ACC112 (cell line): ENCODE measurements around the gene MED9.
"Not testable (repeated sequence)": the region's sequence is repeated elsewhere in the genome, so short reads cannot be mapped to it uniquely, and the experiment has no call there.

Source experiments
- H2AFZ ChIP-seq: fragments of 200-600 bp; sonication (generic); one replicate; pipeline ENCODE4 v1.6.0; 2017; ENCODE audit warnings: antibody characterized with exemption, low read length; ENCODE audit not compliant: unreplicated experiment
- H3K27ac ChIP-seq: fragments of 200-600 bp; sonication (generic); 2 replicates; pipeline ENCODE4 v1.5.1; 2014; ENCODE audit warnings: low read depth, mild to moderate bottlenecking, antibody characterized with exemption, low read length, moderate library complexity
- H3K27me3 ChIP-seq: fragments of 200-600 bp; sonication (generic); 2 replicates; pipeline ENCODE4 v1.6.1; 2014; ENCODE audit warnings: mild to moderate bottlenecking, antibody characterized with exemption, low read length, moderate library complexity, mixed read lengths; ENCODE audit not compliant: insufficient read depth
- H3K36me3 ChIP-seq: fragments of 200-600 bp; sonication (generic); 2 replicates; pipeline ENCODE4 v1.6.1; 2016; ENCODE audit warnings: mild to moderate bottlenecking, antibody characterized with exemption, low read length, moderate library complexity, mixed read lengths; ENCODE audit not compliant: insufficient read depth
- H3K4me1 ChIP-seq: fragments of 200-600 bp; sonication (generic); one replicate; pipeline ENCODE4 v1.6.1; 2016; ENCODE audit warnings: low read length, mixed read lengths; ENCODE audit not compliant: insufficient read depth, unreplicated experiment, control insufficient read depth
- H3K4me3 ChIP-seq: fragments of 200-600 bp; sonication (generic); 2 replicates; pipeline ENCODE4 v1.5.1; 2014; ENCODE audit warnings: mild to moderate bottlenecking, low read depth, low read length
- H3K79me2 ChIP-seq: fragments of 200-600 bp; sonication (generic); one replicate; pipeline ENCODE4 v1.6.0; 2016; ENCODE audit warnings: low read length; ENCODE audit not compliant: control insufficient read depth, unreplicated experiment, insufficient read depth

MED9 gene, protein sequence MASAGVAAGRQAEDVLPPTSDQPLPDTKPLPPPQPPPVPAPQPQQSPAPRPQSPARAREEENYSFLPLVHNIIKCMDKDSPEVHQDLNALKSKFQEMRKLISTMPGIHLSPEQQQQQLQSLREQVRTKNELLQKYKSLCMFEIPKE

GRCh38 chr17:17476865-17477467 lies at the start of gene MED9:
MED9 (plus strand) TSS chr17:17477000; CDS start chr17:17477042, 42 bp downstream.
- peaks cover 51% of the 10 kb centered on the region for H3K79me2 ChIP-seq
- peaks cover 16% of the 10 kb centered on the region for H3K4me1 ChIP-seq
- peak within 1 kb of the TSS; percentile 95 for H3K4me3 ChIP-seq
- H3K27ac ChIP-seq = peak within 1 kb of the TSS; percentile 77
- H3K36me3 ChIP-seq = no peaks in the 10 kb centered on the region
- H3K27me3 ChIP-seq = no peaks in the 10 kb centered on the region
- H2AFZ ChIP-seq = peak within 1 kb of the TSS; percentile 19

- Histone ChIP-seq H3K4me3 (no peak overlapping the region), H3K27ac (no peak overlapping the region), H2AFZ (no peak overlapping the region), H3K79me2 (no peaks in the 10 kb centered on the region), H3K27me3 (no peaks in the 10 kb centered on the region), H3K4me1 (no peaks in the 10 kb centered on the region), H3K36me3 (no peaks in the 10 kb centered on the region; the same call in 1 of the 2 replicates)
Observed at GRCh38 chr17:17429222-17429621, 47.6 kb upstream of the MED9 start.

- H3K27me3 ChIP-seq, H3K36me3 ChIP-seq, H3K79me2 ChIP-seq, H2AFZ ChIP-seq, H3K4me3 ChIP-seq, H3K27ac ChIP-seq: not testable (repeated sequence)
- peaks cover 14% of the 10 kb centered on the region for H3K4me1 ChIP-seq
Observed at GRCh38 chr17:17430924-17431323, 45.9 kb upstream of the MED9 start.

DNA sequence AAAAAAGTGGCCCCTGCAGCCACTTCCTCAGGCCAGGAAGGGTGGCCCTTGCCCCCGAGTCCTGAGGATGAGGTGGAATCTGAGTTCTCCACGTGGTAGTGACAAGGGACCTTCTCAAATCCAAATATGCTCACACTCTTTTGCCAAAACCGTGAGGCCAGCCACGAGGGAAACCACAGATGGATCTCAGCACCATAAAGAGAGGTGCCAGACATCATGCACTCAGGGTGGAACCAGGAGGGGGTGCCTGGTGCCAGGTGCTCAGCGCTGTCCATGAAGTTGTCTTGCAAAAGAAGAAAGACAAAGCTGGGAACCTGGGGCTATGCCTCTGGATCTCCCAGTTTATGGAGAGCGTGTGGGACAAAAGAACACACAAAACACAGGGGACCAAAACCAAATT lies 45.2 kb upstream of the MED9 start:
- Histone ChIP-seq H3K4me3 (no peak overlapping the region), H3K36me3 (no peaks in the 10 kb centered on the region), H3K27ac (no peak overlapping the region), H3K79me2 (no peaks in the 10 kb centered on the region), H3K27me3 (no peaks in the 10 kb centered on the region), H2AFZ (no peak overlapping the region), H3K4me1 (peaks cover 14% of the 10 kb centered on the region)

DNA sequence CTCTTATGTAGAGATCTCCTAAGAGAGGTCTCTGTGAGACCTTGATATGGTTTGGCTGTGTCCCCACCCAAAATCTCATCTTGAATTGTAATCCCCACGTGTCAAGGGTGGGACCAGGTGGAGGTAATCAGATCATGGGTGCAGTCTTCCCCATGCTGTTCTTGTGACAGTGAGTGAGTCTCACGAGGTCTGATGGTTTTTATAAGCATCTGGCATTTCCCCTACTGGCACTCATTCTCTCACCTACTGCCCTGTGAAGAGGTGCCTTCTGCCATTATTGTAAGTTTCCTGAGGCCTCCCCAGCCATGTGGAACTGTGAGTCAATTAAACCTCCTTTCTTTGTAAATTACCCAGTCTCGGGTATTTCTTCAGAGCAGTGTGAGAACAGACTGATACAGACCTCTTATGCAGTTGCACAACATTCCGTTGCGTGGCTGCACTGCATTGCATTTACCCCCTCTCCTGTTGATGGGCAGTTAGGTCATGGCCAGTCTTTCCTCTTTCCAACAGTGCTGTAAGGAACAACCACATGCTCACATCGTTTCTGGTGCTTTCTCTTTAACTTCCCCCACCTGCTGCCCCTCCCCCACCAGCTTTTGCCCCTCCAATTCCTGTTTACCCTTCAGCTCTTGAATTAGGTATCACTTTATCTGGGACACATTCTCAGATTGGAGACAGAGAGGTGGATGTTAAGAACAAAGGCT lies 43.6 kb upstream of the MED9 start:
- Histone ChIP-seq H3K4me3 (no peak overlapping the region), H3K79me2 (no peaks in the 10 kb centered on the region), H3K27ac (no peak overlapping the region), H2AFZ (no peak overlapping the region), H3K27me3 (no peaks in the 10 kb centered on the region), H3K36me3 (no peaks in the 10 kb centered on the region), H3K4me1 (peaks cover 14% of the 10 kb centered on the region)

DNA sequence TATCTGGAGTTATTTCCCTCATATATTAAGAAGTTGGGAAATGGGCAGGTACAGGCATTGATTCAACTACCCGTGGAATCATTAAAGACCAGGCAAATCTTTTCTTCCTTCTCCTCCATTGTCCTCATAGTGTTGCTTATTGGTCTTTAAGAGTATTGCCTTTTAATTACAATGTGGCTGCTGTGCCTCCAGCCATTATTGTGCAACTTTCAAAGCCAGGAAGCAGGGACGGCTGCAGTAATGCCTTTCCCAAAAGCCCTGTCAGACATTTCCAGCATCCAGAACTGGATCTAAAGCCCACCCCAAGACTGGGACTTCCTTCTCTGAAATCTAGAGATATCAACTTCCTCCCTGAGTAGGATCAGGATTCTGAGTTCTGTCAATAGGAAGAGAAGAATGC lies 42.3 kb upstream of the MED9 start:
- Histone ChIP-seq H3K79me2 (no peaks in the 10 kb centered on the region), H3K4me3 (no peak overlapping the region), H2AFZ (no peak overlapping the region), H3K27ac (peak overlapping the region; percentile 77), H3K4me1 (peaks cover 14% of the 10 kb centered on the region), H3K36me3 (no peaks in the 10 kb centered on the region), H3K27me3 (no peaks in the 10 kb centered on the region)

GRCh38 chr17:17435323-17435722 lies 41.5 kb upstream of the MED9 start:
- Histone ChIP-seq H3K4me1 (peaks cover 14% of the 10 kb centered on the region), H3K27ac (peak overlapping the region; percentile 77), H3K4me3 (no peak overlapping the region), H3K79me2 (no peaks in the 10 kb centered on the region), H2AFZ (peak overlapping the region; percentile 23), H3K27me3 (no peaks in the 10 kb centered on the region), H3K36me3 (no peaks in the 10 kb centered on the region)

- no peak overlapping the region for H3K4me3 ChIP-seq
- peaks cover 14% of the 10 kb centered on the region for H3K4me1 ChIP-seq
- no peaks in the 10 kb centered on the region for H3K36me3 ChIP-seq
- no peak overlapping the region for H3K27ac ChIP-seq
- no peaks in the 10 kb centered on the region for H3K27me3 ChIP-seq
- H2AFZ ChIP-seq = no peak overlapping the region
- H3K79me2 ChIP-seq = no peaks in the 10 kb centered on the region
Observed at GRCh38 chr17:17437461-17437860, 39.3 kb upstream of the MED9 start.

- H3K4me3 ChIP-seq = no peak overlapping the region
- no peaks in the 10 kb centered on the region for H3K36me3 ChIP-seq
- H2AFZ ChIP-seq = no peak overlapping the region
- peaks cover 14% of the 10 kb centered on the region for H3K4me1 ChIP-seq
- H3K27ac ChIP-seq = no peak overlapping the region
- H3K27me3 ChIP-seq = no peaks in the 10 kb centered on the region
- H3K79me2 ChIP-seq = no peaks in the 10 kb centered on the region
Observed at GRCh38 chr17:17437893-17438292, 38.9 kb upstream of the MED9 start.

DNA sequence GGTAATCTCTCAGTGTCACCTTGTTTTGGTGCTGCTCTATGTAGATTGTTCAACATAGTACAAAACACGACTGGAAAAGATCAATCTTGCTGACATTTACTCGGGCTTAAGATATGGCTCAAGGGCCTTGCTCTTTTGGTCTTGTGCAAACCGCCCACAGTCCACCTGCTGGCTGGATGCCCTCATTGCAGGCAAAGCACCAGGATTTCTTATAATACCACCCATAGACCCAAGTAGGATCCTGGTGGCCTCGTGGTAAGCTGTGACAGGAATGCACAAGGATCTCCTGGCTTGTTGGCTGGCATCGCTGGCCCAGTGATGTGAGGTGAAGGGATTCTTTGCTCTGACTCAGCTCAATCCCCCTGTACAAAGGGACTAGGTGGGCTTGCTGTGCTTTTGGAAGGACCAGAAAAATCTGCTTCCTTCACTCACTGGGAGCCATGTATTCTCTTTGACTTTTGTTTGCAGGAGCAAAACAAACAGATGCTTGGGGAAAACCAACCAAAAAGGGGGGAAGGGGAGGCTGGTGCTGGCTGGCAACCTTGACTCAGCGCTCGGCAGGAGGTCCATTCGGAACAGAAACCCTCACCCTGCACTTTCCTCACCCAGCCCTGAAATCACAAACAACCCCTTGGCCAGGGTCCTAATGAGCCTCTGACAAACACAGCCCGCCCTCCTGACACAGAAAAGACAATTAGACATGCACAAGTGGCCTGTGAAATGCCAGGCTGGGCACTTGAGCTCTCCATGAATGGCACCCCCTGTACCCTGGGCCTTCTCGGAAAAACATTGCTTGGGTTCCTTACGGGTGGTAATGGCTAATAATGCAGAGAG lies 36.6 kb upstream of the MED9 start:
- no peak overlapping the region for H3K27ac ChIP-seq
- H3K36me3 ChIP-seq = no peaks in the 10 kb centered on the region
- H3K79me2 ChIP-seq = no peaks in the 10 kb centered on the region
- peaks cover 8% of the 10 kb centered on the region for H3K4me1 ChIP-seq
- no peaks in the 10 kb centered on the region for H3K27me3 ChIP-seq
- H3K4me3 ChIP-seq = no peak overlapping the region
- H2AFZ ChIP-seq = no peak overlapping the region
